ENCODE results near the gene TRIM68.

GRCh38 chr11:4644233-4644632 lies 36.2 kb upstream of the TRIM68 start:
- TF ChIP-seq CTCF (optimal IDR thresholded peaks at IDR 0.05 in 1 of 3, IDR thresholded peaks at IDR 0.05 in 1 of 3, conservative IDR thresholded peaks at IDR 0.05 in 1 of 3; ENCODE audit: extremely low read depth in 1 of 3, insufficient read depth in 2 of 3, low read length in 3 of 3) (no peak), EZH2 (IDR thresholded peaks at IDR 0.05; ENCODE audit: low read length) (no peak)
